ENCODE measurements around the gene IKBKE.

DNA sequence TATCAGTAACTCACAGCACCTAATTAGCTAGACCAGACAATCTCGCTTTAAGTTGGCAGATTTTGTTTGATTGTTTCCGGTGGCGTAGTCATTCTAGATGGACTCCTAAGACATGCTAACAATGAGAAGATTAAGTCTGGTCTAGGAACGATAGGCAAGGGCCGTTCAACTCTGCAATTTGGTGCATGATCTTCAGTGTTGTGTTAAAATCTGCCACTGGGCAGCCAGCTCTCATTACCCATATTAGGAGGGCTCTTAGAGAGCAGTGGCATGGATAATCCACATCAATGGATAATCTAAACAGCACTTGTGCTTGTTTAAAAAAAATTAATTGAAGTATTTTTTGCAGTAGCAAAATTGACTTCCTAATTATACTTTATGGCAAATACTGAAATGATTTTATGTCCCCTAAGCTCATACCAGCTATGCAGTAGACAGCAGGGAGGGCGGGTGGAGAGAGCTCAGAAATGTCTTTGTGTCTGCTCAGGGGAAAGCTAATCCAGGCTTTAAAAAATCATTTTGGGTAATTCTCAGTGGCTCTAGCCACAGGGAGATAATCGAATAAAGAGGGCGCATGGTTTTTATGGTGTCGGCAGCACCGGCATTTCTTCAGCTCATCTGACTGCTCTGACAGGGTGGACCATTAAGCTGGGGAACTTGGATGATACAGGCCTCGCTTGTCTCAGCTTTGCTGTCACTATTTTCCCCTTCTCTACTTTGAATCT lies 48.5 kb upstream of the IKBKE start:
- TF ChIP-seq, protein P1, sequence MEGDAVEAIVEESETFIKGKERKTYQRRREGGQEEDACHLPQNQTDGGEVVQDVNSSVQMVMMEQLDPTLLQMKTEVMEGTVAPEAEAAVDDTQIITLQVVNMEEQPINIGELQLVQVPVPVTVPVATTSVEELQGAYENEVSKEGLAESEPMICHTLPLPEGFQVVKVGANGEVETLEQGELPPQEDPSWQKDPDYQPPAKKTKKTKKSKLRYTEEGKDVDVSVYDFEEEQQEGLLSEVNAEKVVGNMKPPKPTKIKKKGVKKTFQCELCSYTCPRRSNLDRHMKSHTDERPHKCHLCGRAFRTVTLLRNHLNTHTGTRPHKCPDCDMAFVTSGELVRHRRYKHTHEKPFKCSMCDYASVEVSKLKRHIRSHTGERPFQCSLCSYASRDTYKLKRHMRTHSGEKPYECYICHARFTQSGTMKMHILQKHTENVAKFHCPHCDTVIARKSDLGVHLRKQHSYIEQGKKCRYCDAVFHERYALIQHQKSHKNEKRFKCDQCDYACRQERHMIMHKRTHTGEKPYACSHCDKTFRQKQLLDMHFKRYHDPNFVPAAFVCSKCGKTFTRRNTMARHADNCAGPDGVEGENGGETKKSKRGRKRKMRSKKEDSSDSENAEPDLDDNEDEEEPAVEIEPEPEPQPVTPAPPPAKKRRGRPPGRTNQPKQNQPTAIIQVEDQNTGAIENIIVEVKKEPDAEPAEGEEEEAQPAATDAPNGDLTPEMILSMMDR (IDR thresholded peaks at IDR 0.05) = no peak
- TF ChIP-seq POLR2A (IDR thresholded peaks at IDR 0.05; ENCODE audit: low read depth) (no peak), POLR2AphosphoS5 (IDR thresholded peaks at IDR 0.05) (no peak), EP300 (IDR thresholded peaks at IDR 0.05) (no peak)

Data from esophagus muscularis mucosa (tissue), 4 donors.